ENCODE data around the gene PRR16. TPM values are rescaled to one million over a fixed set of nuclear protein-coding genes. Genes with fewer than 3 reads are reported as not detected.

The PRR16 gene
- total and polyA plus RNA-seq, 5 experiments from 2014 or later = not detected

GRCh38 chr5:120510098-120510637 is 46.1 kb downstream of the PRR16 start:
- POLR2A ChIA-PET = no interaction called here
- DNase-seq (no peak), ATAC-seq (no peak)
- Mint-ChIP-seq H3K36me3 (no peaks in the 10 kb centered on the region), H3K27ac (no peak overlapping the region), H3K27me3 (peaks cover 0 to 6% (median 0%) of the 10 kb centered on the region in 5 donors), H3K4me1 (no peaks in the 10 kb centered on the region), H3K4me3 (no peak overlapping the region), H3K9me3 (peaks cover 0 to 11% (median 0%) of the 10 kb centered on the region in 9 donors)

GRCh38 chr5:120510994-120511686 is 47.0 kb downstream of the PRR16 start:
- no peak overlapping the region for H3K4me3 Mint-ChIP-seq
- peaks cover 0 to 9% (median 0%) of the 10 kb centered on the region in 9 donors for H3K9me3 Mint-ChIP-seq
- peaks cover 0 to 6% (median 0%) of the 10 kb centered on the region in 5 donors for H3K27me3 Mint-ChIP-seq
- H3K4me1 Mint-ChIP-seq = no peaks in the 10 kb centered on the region
- no peak for DNase-seq
- H3K36me3 Mint-ChIP-seq = no peaks in the 10 kb centered on the region
- POLR2A ChIA-PET = no interaction called here
- no peak for ATAC-seq
- no peak overlapping the region for H3K27ac Mint-ChIP-seq

DNA sequence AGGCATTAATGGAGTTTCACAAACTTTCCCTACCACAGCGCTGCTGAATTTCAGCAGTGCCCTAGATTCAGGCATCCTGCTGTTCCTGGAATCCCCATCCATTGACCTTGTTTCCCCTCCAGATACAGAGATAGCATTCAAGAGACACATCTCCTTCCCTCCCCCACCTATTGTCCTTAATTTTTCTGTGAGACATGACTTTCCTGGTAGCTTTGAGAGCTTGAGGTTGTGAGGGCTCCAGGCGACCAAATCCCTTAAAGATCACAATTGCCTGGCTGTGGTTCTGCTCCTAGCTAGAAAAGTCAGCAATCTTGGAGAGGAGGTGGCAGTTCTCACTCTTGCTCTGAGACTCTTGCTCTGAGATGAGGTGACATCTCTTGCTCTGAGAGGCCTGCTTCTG is 48.0 kb downstream of the PRR16 start:
- H3K27me3 Mint-ChIP-seq = peaks cover 0 to 6% (median 0%) of the 10 kb centered on the region in 5 donors
- DNase-seq (no peak), ATAC-seq (no peak)
- peaks cover 0 to 8% (median 0%) of the 10 kb centered on the region in 9 donors for H3K9me3 Mint-ChIP-seq
- H3K4me1 Mint-ChIP-seq = no peaks in the 10 kb centered on the region
- no peak overlapping the region for H3K4me3 Mint-ChIP-seq
- H3K36me3 Mint-ChIP-seq = no peaks in the 10 kb centered on the region
- POLR2A ChIA-PET = no interaction called here
- H3K27ac Mint-ChIP-seq = no peak overlapping the region

DNA sequence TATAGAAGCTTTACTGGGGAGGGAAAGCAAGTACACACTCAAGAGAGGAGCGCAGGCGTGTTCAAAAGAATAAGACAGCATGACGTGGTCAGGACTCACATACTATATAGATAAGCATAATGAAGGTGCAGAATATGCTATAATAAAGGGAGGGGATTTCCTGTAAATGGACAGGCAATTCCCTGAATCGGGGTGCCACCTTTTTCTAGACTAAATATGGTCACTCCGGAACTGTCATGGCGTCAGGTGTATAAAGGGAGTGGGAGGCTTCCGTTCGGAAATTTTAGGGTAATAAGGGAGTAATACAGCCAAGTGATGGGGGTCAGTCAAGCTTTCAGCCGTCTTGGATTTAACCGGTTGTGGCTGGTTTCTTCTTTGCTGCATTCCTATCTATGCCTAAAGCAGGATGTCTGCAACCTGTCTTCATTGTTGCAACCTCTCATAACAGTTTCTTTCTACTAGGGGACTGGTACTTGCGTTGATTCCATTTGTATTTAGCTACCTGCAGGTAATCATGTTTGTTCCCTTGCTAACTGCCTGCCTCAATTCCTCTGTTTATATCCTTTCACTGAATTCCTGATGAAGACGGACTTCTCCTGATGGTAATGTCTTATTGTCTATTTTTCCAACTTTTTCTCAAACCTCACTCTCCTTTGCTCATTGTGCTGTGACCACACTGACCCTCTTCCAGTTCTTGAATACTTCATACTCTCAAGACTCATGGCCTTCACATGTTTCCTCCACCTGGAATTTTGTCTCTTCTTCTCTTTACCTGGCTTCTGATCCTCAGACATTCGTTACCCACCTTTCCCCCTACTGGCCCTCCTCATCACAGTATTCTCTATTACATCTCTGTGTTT is 48.9 kb downstream of the PRR16 start:
- ATAC-seq = no peak
- DNase-seq = no peak
- no peaks in the 10 kb centered on the region for H3K36me3 Mint-ChIP-seq
- no peaks in the 10 kb centered on the region for H3K4me1 Mint-ChIP-seq
- H3K27ac Mint-ChIP-seq = no peak overlapping the region
- peaks cover 0 to 6% (median 0%) of the 10 kb centered on the region in 5 donors for H3K27me3 Mint-ChIP-seq
- no peak overlapping the region for H3K4me3 Mint-ChIP-seq
- H3K9me3 Mint-ChIP-seq = peaks cover 0 to 8% (median 0%) of the 10 kb centered on the region in 9 donors
- POLR2A ChIA-PET = no interaction called here

DNA sequence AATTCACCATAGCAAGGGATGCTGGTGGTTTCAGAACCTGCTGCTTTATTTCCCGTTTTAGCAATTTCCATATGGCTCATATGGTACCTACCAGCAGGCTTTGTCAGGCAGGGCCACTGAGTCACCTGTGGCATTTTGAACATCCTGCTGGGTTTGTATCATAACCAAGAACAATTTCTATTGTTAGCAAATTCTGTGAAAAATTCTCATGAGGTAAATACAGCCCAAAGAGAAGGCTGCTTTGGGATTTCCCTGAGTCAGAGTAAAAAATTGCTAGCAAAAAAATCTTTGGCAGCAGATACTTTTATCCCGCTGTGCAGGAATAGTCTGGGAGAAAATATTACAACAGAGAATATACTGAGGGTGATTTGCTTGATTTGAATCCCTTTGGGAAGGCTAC is 52.7 kb downstream of the PRR16 start:
- POLR2A ChIA-PET = no interaction called here
- H3K27me3 Mint-ChIP-seq = peaks cover 0 to 6% (median 0%) of the 10 kb centered on the region in 5 donors
- H3K36me3 Mint-ChIP-seq = no peaks in the 10 kb centered on the region
- H3K4me1 Mint-ChIP-seq = no peaks in the 10 kb centered on the region
- ATAC-seq (no peak), DNase-seq (no peak)
- peaks cover 0 to 7% (median 0%) of the 10 kb centered on the region in 9 donors for H3K9me3 Mint-ChIP-seq
- H3K4me3 Mint-ChIP-seq = no peak overlapping the region
- no peak overlapping the region for H3K27ac Mint-ChIP-seq

- no peak overlapping the region for H3K4me3 Mint-ChIP-seq
- ATAC-seq (no peak), DNase-seq (no peak)
- peaks cover 0 to 6% (median 0%) of the 10 kb centered on the region in 5 donors for H3K27me3 Mint-ChIP-seq
- H3K4me1 Mint-ChIP-seq = no peaks in the 10 kb centered on the region
- no peak overlapping the region for H3K27ac Mint-ChIP-seq
- no peaks in the 10 kb centered on the region for H3K36me3 Mint-ChIP-seq
- POLR2A ChIA-PET = no interaction called here
- peaks cover 0 to 7% (median 0%) of the 10 kb centered on the region in 9 donors for H3K9me3 Mint-ChIP-seq
Observed at GRCh38 chr5:120517607-120518252, 53.6 kb downstream of the PRR16 start.

- no peak for ATAC-seq
- H3K9me3 Mint-ChIP-seq = peaks cover 0 to 7% (median 0%) of the 10 kb centered on the region in 9 donors
- no peak overlapping the region for H3K27ac Mint-ChIP-seq
- H3K4me3 Mint-ChIP-seq = no peak overlapping the region
- no peaks in the 10 kb centered on the region for H3K4me1 Mint-ChIP-seq
- POLR2A ChIA-PET = no interaction called here
- DNase-seq = no peak
- no peaks in the 10 kb centered on the region for H3K36me3 Mint-ChIP-seq
- peaks cover 0 to 6% (median 0%) of the 10 kb centered on the region in 5 donors for H3K27me3 Mint-ChIP-seq
Observed at GRCh38 chr5:120518581-120518980, 54.5 kb downstream of the PRR16 start.

DNA sequence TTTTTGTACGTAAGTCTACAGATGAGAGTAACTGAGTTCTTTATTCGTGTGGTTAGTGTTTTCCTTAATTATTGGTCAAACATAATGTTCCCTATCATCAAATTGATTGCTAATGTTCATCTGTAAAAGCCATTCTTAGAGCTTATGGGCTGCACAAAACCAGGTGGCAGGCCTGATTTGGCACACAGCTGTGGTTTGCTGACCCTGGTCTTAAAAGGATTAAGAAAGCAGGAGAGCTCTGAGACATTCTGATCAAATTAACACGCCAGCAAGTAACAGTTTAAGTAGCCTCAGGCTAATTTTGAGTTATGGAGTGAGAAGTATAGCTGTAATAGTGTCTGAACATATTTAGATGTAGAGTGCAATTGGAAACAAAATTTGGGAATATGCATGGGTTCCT is 63.2 kb downstream of the PRR16 start:
- H3K27me3 Mint-ChIP-seq = no peaks in the 10 kb centered on the region
- ATAC-seq = no peak
- H3K9me3 Mint-ChIP-seq = peaks cover 0 to 10% (median 0%) of the 10 kb centered on the region in 9 donors
- POLR2A ChIA-PET = no interaction called here
- no peaks in the 10 kb centered on the region for H3K4me1 Mint-ChIP-seq
- no peaks in the 10 kb centered on the region for H3K36me3 Mint-ChIP-seq
- H3K27ac Mint-ChIP-seq = no peak overlapping the region
- no peak overlapping the region for H3K4me3 Mint-ChIP-seq
- DNase-seq = no peak

GRCh38 chr5:120528609-120529008 is 64.5 kb downstream of the PRR16 start:
- Mint-ChIP-seq H3K36me3 (no peaks in the 10 kb centered on the region), H3K27ac (no peak overlapping the region), H3K4me1 (no peaks in the 10 kb centered on the region), H3K27me3 (no peaks in the 10 kb centered on the region), H3K9me3 (peaks cover 0 to 19% (median 0%) of the 10 kb centered on the region in 9 donors), H3K4me3 (no peak overlapping the region)
- POLR2A ChIA-PET = no interaction called here
- DNase-seq (no peak), ATAC-seq (no peak)

- no peaks in the 10 kb centered on the region for H3K4me1 Mint-ChIP-seq
- peaks cover 0 to 19% (median 0%) of the 10 kb centered on the region in 9 donors for H3K9me3 Mint-ChIP-seq
- H3K4me3 Mint-ChIP-seq = no peak overlapping the region
- no peaks in the 10 kb centered on the region for H3K36me3 Mint-ChIP-seq
- no peak for ATAC-seq
- POLR2A ChIA-PET = no interaction called here
- H3K27me3 Mint-ChIP-seq = no peaks in the 10 kb centered on the region
- no peak for DNase-seq
- H3K27ac Mint-ChIP-seq = no peak overlapping the region
Observed at GRCh38 chr5:120529386-120529785, 65.3 kb downstream of the PRR16 start.

- no peaks in the 10 kb centered on the region for H3K27me3 Mint-ChIP-seq
- H3K9me3 Mint-ChIP-seq = peaks cover 0 to 19% (median 0%) of the 10 kb centered on the region in 9 donors
Observed at GRCh38 chr5:120531215-120531614, 67.1 kb downstream of the PRR16 start.

GRCh38 chr5:120532835-120533234 is 68.7 kb downstream of the PRR16 start:
- Mint-ChIP-seq H3K36me3 (no peaks in the 10 kb centered on the region), H3K4me1 (no peaks in the 10 kb centered on the region), H3K9me3 (peaks cover 0 to 19% (median 0%) of the 10 kb centered on the region in 9 donors), H3K27me3 (no peaks in the 10 kb centered on the region), H3K27ac (no peak overlapping the region), H3K4me3 (no peak overlapping the region)
- POLR2A ChIA-PET = no interaction called here
- DNase-seq = no peak
- ATAC-seq = no peak

More at GRCh38 chr5:120531215-120531614, 67.1 kb downstream of the PRR16 start:
- DNase-seq (no peak), ATAC-seq (no peak)
- no peak overlapping the region for H3K27ac Mint-ChIP-seq
- H3K4me1 Mint-ChIP-seq = no peaks in the 10 kb centered on the region
- no peaks in the 10 kb centered on the region for H3K36me3 Mint-ChIP-seq
- POLR2A ChIA-PET = no interaction called here
- no peak overlapping the region for H3K4me3 Mint-ChIP-seq

DNA sequence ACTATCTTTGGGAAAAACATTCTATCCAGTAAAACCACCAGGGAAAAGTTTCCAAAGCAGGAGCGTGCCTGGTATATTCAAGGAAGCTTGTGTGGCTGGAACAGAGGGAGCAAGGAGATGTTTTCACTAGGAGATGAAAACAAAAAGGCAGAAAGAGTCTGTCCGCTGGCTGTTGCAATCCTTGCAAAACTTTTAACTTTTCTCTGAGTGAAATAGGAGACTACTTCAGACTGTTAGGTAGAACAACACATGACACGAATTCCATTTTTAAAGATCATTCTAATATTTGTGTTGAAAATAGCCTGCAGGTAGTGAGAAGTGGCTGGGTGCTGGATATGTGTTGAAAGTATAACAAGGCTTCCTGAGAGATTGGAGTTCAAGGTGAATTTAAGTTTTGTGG is 69.5 kb downstream of the PRR16 start:
- Mint-ChIP-seq H3K9me3 (peaks cover 0 to 19% (median 0%) of the 10 kb centered on the region in 9 donors), H3K27ac (no peak overlapping the region), H3K4me1 (no peaks in the 10 kb centered on the region), H3K27me3 (no peaks in the 10 kb centered on the region), H3K36me3 (no peaks in the 10 kb centered on the region), H3K4me3 (no peak overlapping the region)
- DNase-seq (no peak), ATAC-seq (no peak)
- POLR2A ChIA-PET = no interaction called here

All from naive thymus-derived CD8-positive, alpha-beta T cell (primary cell).